SKM-1 (cell line): ENCODE measurements around the gene TICAM2.

Experiments used
- DNase-seq: peaks from one replicate; lab custom pipeline; 2025; ENCODE audit not compliant: unreplicated experiment; lab: John Stamatoyannopoulos, UW

The TICAM2 gene

DNA sequence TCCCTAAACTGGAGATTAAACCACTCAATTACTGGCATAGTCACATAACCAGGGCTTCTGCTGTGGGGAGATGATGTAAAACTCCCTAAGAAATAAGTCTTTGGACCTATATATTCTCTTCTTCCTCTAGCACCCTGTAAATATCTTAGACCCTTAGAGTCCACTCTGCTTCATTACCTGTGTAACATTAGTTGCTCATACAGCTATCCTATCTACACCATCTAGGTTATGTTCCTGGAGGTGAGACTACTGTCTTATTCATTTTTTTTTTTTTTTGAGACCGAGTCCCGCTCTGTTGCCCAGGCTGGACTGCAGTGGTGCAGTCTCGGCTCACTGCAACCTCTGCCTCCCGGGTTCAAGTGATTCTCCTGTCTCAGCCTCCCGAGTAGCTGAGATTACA, 9.6 kb upstream of the TICAM2 start:
- DNase-seq = no peak

DNA sequence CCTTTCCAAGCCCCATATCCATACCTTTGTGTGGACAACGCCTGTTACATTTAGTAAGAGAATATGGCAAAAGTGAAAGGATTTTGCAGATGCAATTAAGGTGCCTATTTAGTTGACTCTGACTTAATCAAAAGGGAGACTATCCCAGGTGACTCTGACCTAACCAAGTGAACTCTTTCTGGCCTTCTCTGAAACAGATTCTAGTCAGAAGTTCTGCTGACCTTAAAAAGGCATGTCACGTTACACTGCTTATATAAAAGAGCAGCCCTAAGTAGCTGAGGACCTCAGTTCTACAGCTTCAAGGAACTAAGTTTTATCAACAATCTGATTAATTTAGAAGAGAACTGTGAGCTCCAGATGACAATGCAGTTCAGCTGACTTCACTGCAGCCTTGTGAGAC, 5.7 kb upstream of the TICAM2 start:
- DNase-seq = no peak

DNA sequence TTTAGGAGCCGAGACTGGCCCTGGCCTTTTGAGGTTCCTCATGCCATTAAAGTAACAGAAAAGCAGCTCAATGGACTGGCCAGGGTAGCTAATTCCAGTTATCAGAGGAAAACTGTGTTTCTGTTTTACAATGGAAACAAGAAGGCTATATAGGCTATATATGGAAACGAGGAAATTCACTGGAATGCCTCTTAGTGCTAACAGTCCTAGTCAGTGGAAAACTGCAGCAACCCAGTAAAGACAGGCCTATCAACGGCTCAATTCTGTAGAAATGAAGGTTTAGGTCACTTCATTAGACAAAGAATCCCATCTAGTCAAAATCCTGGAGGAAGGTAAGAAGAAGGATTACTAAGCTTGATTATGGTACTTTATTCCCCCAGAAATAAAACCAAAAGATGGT, 3.2 kb upstream of the TICAM2 start:
- no peak for DNase-seq

DNA sequence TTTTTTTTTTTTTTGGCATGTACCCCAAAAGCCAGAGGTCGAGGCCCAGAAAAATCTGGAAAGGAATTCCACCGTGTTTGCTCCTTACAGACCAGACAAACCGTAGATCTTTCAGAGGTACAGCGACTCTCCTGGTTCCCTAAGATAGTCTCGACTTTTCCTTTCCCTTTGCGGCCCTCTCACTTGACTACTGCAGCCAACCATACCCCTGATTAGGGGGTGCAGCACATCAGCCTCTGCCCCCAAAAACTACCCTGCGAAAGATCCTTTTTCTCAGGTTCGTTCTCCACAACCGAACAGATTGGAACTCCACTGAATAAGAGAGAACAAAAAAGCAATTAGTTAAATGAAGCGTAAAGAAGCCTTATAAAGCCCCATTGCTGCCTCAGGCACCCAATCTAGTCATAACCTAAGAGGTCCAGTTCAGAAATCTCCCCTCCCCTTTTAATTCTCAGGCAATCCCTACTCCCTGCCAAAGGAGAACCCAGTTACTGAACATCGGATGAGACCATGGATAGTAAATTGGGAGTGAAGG, 379 bp upstream of the TICAM2 start:
- no peak for DNase-seq

DNA sequence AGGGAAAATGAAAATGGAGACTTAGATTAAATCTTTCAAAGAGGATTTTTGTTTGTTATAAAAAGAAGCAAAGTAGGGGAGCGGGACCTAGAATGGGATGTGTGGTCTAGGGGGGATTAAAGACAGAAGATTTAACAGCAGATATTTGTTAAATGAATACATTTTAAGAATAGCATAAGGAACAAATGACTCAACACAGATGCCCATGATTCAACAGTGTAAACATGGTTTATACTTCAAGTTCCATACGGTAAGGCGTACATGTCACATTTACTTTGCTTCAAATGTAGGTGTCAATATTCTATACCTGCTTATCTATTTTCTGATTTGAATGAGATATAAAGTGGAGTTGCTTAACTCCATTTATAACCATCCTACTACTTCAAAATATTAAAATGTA, 1.5 kb downstream of the TICAM2 start:
- no peak for DNase-seq

DNA sequence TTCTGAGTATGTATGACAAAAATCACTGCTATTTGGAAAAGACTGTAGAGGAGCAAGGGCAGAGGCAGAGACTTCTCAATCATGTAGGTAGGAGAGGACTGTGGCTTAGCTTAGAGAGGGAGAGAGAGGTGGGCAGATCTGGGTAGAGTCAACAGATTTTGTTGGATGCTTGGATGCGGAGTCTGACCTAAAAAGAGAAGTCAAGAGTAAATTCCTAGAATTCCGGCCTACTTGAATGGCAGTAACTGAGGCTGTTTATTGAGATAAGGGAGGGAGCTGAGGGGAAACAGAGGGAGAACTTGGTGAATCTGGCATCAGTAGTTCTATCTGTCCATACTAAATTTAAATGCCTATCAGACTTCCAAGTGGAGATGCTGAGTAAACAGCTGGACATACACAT, 2.4 kb downstream of the TICAM2 start:
- DNase-seq = no peak

- no peak for DNase-seq
Observed at GRCh38 chr5:115599502-115599901, 2.8 kb downstream of the TICAM2 start.

GRCh38 chr5:115594128-115595047, 7.9 kb downstream of the TICAM2 start:
- DNase-seq = no peak

DNA sequence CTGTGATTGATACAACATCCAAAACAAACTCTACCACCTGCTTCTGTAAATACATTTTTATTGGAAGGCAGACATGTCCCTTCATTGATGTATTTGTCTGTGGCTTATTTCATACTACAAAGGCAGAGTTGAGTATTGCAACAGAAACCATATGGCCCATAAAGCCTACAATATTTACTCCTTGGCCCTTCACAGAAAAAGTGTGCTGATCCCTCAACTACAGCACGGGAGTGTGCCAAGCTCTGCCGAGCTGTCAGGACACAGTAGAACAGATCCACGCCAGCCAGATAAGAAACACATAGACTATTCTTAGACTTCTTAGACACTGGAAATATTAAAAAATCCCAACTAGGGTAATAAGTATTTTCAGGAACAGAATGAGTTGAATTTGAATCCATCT, 13.2 kb downstream of the TICAM2 start:
- no peak for DNase-seq

- DNase-seq = no peak
Observed at GRCh38 chr5:115588640-115589039, 13.6 kb downstream of the TICAM2 start.

DNA sequence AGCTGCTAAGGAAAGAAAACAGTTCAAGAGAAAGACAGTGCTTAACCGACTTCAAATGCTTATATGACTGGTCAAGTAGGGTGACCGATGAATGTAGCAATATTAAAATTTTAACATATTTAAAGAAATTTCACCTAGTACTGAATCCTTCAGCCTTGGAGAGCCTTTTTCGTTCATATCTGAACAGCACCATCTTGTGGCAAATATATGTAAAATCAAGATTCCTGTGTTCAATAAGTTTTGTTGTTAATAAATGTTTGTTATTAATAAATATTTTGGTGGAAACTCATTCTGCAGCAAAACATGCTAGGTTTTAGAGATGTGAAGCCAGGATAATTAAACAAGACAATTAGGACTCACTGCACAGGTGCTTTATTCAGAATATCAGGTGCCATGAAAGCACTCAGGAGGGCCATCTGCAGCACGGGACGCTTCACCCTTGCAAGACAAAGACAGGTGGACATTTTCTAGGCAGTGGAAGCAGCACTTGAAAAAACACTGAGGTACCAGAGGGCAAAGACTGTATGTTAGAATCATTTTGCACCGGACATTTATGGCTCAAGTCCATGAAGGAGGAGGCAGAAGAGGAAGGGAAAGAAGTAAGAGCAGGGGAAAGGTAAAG, 15.6 kb downstream of the TICAM2 start:
- DNase-seq = peak; percentile 26

DNA sequence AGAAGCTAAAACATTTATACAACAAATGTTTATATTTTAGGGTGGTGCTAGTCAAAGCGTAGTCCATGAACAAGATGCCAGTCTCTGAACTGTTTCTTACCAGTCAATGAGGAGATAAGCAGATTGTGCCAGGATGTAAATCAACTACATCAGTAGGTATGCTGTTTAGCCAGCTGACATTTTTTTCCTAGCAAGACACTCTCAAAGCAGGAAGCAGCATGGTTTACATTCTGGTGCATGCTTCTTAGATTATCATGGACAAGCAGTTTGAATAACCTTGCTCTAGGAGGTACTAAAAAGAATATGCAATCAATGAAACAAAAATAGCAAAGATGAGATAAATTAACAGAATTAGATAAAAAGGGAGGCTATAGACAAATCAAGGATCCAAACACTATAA, 17.0 kb downstream of the TICAM2 start:
- DNase-seq = no peak

- DNase-seq = no peak
Observed at GRCh38 chr5:115584501-115584900, 17.8 kb downstream of the TICAM2 start.

GRCh38 chr5:115583474-115583873, 18.8 kb downstream of the TICAM2 start:
- no peak for DNase-seq

DNA sequence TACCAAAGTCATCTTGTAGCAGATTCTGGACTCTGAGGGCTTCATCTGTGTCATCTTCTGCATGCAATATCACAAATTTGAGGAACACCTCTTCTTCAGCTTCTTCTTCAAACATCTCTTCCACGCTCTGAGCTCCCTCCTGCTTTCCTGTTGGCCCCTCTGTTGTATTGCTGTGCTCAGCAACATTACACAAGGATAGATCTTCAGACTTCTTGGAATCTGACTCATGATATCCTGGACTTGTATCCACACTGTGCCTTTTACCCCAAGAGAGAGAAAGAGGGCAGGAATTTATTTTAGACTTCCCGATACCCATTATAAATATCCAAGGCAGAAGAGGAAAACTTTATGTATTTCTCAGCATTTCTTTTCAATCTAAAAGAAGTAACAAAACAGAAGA, 21.3 kb downstream of the TICAM2 start:
- no peak for DNase-seq

- no peak for DNase-seq
Observed at GRCh38 chr5:115579747-115580173, 22.5 kb downstream of the TICAM2 start.

- DNase-seq = no peak
Observed at GRCh38 chr5:115579216-115579615, 23.1 kb downstream of the TICAM2 start.

DNA sequence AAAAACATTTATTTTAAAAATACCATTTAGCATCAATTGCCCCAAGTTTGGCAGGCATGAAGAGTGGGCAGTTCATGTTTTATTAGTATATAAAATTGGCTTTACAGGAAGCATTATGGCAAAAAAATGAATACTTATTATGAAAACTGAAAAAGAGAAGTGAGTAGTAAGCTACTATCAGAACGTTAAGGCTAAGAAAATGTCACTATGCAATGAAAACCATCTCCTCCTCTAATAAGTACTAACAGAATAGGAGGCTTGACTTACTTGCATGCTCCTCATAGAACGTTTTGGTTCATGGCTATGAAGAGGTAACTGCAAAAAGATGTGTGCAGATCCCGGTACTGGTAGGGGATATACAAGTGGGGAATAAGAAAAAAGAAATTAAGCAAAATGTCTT, 23.6 kb downstream of the TICAM2 start:
- no peak for DNase-seq

DNA sequence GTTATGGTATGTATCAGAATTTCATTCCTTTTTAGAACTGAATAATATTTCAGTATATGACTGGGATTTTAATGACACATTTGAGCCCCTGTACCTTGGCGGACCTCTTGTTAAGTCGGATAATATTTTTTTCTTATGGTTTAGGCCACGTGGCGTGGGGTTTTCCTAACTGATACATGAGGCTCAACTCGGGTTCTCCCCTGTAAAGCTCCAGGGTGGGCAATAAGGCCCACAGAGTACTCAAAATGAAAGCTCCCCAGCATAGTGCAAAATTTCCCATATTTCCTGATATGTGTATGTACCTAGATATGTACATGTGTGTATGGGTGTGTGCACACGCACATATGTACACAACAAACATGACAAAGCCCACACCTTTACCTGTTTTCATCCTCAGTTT, 24.5 kb downstream of the TICAM2 start:
- no peak for DNase-seq

DNA sequence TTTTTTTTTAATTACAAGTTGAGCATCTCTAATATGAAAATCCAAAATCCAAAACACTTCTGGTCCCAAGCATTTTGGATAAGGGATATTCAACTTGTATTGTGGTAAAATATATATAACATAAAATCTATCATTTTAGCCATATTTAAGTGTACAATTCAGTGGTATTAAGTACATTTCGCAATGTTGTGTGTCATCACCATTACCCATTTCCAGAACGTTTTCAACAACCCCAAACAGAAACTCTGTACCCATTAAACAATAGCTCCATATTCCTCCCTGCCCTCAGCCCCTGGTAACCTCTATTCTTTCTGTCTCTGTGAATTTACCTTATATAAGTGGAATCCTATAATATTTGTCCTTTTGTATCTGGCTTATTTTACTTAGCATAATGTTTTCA, 24.9 kb downstream of the TICAM2 start:
- no peak for DNase-seq

DNA sequence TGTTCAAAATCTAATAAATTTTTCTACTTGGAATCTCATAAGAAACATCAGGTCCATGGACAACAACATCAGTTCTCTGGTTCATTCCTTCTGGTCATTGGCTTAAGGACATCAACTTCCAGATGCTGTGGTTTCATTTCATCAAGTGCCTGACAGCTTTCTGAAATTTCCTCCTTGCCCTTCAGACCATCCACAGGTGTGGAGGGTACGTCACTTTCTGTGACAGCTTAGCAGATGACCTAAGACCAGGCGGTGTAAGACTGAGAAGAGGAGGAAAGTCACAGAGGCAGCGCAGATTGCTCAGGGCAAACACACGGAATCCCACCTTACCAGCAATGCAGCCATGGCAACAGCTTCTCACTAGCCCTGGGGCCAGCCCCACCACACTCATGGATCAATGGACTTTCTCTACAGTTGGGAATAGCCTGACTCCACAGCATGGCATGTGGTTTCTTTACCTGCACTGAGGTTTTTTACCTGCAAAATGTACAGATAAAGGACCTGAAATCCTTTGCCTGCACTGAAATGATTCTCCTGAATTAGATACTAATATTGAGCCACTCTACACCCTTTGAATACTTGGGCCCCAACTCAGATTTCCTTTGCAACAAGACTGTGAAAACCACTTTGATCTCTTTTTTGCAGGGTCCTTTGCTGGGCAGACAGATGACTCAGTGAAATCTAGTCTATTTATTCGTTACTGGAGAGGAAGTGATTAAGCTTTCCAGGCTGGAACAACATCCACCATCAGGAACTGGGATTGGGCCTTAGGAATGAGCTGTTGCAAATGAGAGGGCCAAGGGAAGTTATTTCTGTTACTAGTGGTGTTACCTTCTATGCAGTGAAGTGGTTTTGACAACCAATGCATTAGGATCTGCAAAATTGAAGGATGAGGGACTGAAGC, 26.9 kb downstream of the TICAM2 start:
- no peak for DNase-seq
